Activated CD4-positive, CD25-positive, alpha-beta regulatory T cell treated with anti-CD3 and anti-CD28 coated beads, Interleukin-2, amount 50 U/mL, for 16 hours (primary cell): ENCODE measurements around the gene PRICKLE3.

Experiments
- DNase-seq: peaks from one replicate; pipeline ENCODE4 v3.0.0-alpha.2; 2020; ENCODE audit warnings: low read depth, low spot score

Gene PRICKLE3

GRCh38 chrX:49208399-49208798 lies 22.2 kb upstream of the PRICKLE3 start:
- DNase-seq: no peak

DNA sequence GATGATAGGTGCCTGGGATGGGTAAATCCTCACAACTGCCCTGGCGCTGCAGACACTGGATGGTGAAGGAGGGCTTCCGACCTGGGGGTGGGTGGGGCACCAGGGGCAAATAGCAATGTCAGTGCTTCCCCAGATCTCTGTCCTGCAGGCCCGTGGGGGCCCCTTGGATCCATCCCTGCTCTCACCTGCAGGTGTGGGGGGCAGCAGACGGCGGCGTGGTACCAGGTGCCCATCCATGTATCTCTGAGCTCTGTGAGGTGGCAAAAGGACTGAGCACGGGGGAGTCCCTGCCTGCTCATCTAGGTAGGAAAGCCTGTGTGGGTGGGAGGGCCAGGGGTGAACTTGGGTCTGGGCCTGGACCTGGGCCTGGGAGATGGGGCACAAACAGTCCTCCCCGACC lies 20.4 kb upstream of the PRICKLE3 start:
- no peak for DNase-seq

- DNase-seq: no peak
Measured at GRCh38 chrX:49205443-49205842, 19.3 kb upstream of the PRICKLE3 start.

DNA sequence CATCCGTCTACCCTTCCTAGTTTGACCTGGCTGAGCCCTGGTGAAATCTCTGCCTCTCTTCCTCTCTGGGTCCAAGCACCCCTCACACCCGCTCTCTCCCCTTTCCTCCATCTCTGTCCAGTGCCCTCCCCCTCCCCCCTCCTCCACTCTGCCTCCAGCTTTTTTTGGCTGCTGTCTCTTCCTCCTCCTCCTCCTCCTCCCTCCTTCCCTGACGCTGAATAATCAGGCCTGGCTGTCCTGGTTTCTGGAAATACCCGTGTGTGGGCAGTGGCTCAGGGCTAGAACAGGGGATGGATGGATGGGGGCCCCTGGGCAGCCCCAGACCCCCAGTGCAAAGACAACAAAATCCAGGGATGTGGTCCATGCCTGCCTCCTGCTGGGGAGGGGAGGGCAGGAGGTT lies 18.5 kb upstream of the PRICKLE3 start:
- DNase-seq: no peak

GRCh38 chrX:49204017-49204416 lies 17.8 kb upstream of the PRICKLE3 start:
- DNase-seq: no peak

DNA sequence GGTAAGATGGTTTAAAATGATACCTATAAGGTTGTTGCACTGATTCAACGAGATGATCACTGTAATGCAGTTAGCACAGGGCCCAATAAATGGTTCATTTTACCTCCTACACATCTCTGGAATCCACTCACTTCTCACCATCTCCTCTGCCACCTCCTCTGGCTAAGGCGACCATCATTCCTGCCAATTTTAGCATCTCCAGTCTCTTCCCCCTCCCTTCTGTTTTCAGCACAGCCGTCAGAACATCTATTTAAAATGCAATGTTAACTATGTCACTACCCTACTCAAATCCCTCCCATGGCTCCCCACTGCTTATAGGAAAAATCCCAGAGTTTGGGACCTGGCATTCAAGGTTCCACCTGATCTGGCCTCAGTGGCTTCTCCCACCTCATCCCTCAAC lies 17.4 kb upstream of the PRICKLE3 start:
- DNase-seq: no peak

DNA sequence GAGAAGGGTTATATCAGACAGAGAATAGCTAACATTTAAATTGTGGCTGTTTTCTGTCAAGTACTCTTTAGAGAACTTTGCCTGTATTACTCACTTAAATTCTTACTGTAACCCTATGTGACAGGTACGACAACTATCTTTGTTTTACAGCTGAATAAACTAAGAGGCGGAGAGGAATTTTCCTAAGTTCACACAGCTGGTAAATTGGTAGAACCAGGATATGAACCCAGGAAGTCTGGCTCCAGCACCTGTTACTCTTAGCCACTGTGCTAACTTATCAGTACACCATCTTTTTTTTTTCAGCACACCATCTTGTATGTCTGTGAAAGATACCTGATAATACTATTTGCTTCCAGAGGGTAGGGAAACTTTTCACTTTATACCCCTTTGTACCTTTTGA lies 15.8 kb upstream of the PRICKLE3 start:
- no peak for DNase-seq

DNA sequence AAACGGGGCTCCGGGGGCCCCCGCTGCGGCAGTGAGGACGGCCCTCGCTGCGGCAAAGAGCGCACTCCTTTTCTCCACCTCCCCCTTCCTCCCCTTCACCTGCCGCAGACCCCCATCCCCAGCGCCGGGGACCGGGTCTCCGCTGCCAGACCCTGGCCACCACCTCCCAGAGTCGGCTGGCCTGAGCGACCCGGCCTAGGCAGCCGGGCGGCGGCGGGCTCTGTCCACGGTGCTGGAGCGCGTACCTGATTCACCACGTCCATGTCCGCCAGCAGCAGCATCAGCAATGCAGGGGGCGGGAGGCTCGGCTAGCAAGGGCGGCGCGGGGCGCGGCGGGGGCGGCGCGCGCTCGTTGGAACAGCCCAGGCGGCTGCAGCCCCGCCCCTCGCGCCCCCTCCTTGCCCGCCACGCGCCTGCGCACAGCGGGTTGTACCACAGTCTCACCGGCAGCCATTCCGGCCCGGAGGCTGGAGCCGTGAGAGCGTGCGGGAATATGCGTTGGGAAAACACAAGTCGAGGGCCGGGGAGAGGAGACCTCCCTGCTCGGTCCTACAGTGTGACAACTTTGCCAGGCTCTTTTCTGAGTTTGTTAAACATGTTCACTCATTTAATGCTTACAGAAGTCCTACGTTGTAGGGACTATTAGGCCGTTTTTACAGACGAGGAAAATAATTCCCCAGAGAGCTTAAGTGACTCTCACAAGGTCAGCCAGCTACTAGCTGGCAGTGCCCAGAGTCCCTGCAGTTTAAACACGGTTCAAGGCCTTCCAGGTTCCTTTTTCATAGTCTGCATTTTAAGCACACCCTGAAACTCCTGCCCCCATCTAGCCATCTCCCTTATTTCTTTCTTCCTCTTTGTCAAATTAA lies 14.0 kb upstream of the PRICKLE3 start, which contains the start of gene SYP:
Gene SYP, minus strand, starts transcription at position 288 of the 866 bp plus-strand sequence. Its CDS starts 7 bp downstream, at position 281.
- DNase-seq: peak; percentile 77

GRCh38 chrX:49199315-49199595 lies 13.1 kb upstream of the PRICKLE3 start:
- no peak for DNase-seq

GRCh38 chrX:49198540-49199314 lies 12.6 kb upstream of the PRICKLE3 start:
- no peak for DNase-seq

DNA sequence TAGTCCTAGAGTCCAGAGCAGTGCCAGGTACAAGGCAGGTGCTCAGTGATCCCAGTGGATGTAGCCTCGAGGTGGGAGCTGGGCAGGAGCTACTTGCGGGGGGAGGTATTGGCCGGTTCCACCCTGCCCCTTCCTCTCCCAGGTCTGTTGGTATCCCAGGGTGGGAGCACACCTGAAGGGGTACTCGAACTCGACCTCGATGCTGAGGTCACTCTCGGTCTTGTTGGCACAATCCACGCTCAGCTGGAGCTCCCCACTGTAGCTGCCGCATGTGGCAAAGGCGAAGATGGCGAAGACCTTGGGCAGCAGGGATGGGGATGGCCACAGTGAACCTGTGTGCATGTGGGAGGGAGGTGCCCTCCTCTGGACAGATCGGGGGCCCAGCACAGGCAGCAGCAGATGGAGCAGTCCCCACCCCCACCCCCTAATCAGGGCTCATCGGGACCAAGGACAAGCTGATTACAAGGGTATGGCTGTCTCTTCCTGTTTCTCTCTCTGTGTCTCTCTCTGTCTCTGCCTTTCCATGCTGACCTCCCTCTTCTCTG lies 11.4 kb upstream of the PRICKLE3 start:
- DNase-seq: no peak

DNA sequence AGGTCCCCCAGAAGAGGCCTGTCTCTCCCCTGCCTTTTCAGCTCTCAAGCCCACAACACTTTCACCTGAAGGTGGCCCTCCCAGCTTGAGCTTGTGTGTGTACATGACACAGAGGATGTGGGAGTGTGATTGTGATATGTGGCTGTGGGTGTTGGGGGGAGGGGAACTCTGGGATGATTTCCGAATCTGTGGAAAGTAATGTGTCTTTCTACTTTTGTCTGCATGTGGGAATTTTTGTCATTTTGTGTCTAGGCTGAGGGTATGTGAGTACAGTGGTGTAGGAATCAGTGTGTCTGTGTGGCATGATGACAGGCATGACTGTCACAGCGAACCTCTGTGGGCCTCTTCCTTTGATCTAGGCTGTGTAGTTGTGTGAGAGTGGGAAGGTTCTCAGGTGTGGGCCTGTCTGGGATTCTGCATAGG lies 7.4 kb upstream of the PRICKLE3 start:
- DNase-seq: no peak

- DNase-seq: no peak
Measured at GRCh38 chrX:49192722-49193328, 6.7 kb upstream of the PRICKLE3 start.

- no peak for DNase-seq
Measured at GRCh38 chrX:49191574-49192011, 5.4 kb upstream of the PRICKLE3 start.

- peak; percentile 69 for DNase-seq
Measured at GRCh38 chrX:49190821-49191573, 4.8 kb upstream of the PRICKLE3 start.

GRCh38 chrX:49189606-49190005 lies 3.4 kb upstream of the PRICKLE3 start:
- DNase-seq: no peak

DNA sequence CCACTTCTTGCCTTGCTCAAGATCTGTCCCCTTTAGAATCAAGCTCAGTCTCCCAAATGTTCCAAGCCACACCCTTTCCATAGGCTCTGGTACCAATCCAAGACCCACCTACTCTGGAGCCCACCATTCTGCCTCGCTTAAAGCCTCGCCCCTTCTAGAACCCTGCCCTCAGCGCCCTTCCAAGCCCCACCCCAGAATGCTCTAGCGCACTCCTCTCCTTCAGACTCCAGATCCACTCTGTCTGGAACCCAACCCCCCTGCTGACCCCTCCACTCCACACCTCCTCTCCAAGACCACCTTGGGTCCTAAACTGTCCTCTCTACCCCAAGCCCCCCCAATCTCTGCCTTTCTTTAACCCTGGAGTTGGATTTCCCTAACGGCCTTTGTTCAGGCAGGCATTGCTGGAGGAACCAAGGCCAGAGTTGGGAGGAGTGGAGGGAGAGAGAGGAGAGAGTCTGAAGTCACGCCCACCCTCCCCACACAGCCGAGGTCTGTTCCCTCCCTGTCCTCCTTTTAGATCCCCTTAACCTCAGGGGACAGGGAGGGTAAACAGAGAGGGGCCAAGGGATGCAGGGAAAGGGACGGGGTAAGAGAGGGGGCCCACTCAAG lies 2.4 kb upstream of the PRICKLE3 start:
- no peak for DNase-seq

- DNase-seq: no peak
Measured at GRCh38 chrX:49187526-49187925, 1.4 kb upstream of the PRICKLE3 start.

- DNase-seq: no peak
Measured at GRCh38 chrX:49187028-49187394, 838 bp upstream of the PRICKLE3 start.

DNA sequence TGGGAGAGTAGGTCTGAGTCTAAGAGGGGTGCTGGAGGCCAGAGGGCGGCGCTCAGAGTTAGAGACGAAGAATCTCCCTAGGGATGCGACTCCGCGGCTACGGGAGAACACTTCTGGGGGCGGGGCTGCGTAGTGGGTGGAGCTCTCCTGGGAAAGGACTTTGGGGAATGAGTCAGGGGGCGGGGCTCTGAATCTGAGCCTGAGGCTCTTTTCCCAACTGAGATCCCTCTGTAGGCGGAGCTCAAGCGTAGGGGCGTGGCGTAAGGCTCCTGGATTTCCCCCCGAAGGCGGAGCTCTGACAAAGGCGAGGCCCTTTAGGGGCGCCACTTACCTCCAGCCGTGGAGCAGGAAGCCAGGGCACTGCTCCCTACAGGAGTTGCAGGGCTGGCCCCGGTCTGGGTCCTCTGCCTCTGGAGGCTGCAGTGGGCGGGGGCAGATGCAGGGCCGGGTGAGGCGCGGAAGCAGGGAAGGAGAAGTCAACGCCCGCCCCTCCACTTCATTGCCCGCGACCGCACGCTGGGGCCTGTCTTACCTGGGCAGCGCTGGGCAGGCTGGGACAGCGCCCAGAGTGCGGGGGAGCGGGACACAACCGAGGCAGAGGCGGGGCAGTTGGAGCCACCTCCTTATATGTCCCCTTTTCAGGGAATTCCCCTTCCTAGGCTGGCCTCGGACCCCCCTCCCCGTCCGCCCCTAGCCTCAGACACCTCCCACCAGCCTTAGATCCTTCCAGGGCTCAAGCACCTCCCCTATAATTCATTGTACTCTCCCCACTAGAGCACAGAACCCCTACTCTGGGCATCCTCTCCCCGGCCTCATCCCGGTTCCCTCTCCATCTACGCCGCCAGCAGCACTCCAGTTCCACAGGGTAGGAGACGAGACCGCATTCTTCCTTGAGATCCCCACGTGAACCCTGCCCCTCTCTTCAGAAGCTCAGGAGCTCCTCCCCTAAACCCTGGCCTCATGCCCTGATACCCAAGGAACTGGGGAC lies 1.6 kb downstream of the PRICKLE3 start:
- no peak for DNase-seq
